ENCODE results near the gene COA8. TPM values are rescaled to one million over a fixed set of nuclear protein-coding genes. Genes with fewer than 3 reads are reported as not detected.

The COA8 gene
- polyA plus RNA-seq, 3 donors, result 13.2 to 58.1 (median 52.3) TPM

DNA sequence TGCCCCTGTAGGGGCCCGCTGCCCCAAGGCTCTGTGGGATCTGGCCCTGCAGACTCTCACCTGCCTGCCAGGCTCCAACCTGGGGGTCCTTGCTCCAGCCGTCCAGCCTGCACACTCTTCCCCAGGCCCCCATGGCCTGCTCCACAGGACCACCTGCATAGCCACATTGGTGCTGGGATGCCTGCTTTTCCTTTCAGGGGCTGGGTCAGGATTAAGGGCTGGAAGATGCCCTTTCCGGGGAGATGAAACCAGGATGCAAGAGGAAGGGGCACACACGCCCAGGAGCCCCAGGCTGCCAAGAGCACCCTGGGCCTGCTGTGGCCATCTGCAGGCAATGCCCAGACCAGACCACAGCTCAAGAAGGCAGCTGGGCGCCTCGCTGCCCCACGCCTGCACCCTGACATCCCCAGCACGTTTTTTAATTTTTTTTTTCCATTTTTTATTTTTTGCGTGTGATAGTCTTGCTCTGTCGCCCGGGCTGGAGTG lies 15.3 kb upstream of the COA8 start:
- intact Hi-C loops (cut with micrococcal nuclease), result loop anchor here (2.0 to 5.0 kb wide), 2 partner anchors 45 to 47 kb away; no protein-coding TSS in a partner anchor

DNA sequence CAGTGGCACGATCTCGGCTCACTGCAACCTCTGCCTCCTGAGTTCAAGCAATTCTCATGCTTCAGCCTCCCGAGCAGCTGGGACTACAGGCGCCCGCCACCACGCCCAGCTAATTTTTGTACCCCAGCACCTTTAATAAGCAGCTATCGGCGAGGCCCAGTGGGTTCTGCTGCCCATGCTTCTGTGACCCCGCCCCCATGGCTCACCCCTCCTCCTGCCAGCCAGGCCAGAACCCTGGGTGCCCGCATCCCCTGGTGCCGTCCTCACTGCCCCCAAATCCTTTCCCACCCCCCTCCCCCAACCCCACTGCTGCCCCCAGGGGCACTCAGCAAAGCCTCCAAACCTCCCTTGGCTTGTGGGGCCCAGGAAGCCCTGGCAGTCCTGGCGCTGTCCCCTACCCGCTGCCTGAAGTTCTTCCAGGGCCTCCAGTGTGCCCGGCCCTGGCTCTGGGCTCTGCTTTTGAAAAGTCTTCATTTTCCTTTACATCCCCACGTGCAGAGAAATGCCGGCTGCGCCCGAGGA lies 14.8 kb upstream of the COA8 start:
- no peaks in the 10 kb centered on the region for H3K4me1 ChIP-seq (ENCODE audit: control insufficient read depth in 1 of 2, insufficient read depth in 2 of 2, low read length in 2 of 2)
- DNase-seq, result no peak
- no peaks in the 10 kb centered on the region for H3K9me3 ChIP-seq (replicated peaks in 1 of 2; ENCODE audit: control insufficient read depth in 1 of 2, insufficient read depth in 1 of 2, low read length in 2 of 2)
- peaks cover 0 to 8% of the 10 kb centered on the region in 2 donors for H3K36me3 ChIP-seq (replicated peaks in 1 of 2; ENCODE audit: control insufficient read depth in 1 of 2, insufficient read depth in 2 of 2, low read length in 2 of 2)
- H2AFZ ChIP-seq (ENCODE audit: insufficient read depth, low read depth, low read length, poor library complexity, severe bottlenecking), result no peak overlapping the region
- H3K79me2 ChIP-seq (ENCODE audit: insufficient read depth, low read length), result no peaks in the 10 kb centered on the region
- TF ChIP-seq, protein P1, sequence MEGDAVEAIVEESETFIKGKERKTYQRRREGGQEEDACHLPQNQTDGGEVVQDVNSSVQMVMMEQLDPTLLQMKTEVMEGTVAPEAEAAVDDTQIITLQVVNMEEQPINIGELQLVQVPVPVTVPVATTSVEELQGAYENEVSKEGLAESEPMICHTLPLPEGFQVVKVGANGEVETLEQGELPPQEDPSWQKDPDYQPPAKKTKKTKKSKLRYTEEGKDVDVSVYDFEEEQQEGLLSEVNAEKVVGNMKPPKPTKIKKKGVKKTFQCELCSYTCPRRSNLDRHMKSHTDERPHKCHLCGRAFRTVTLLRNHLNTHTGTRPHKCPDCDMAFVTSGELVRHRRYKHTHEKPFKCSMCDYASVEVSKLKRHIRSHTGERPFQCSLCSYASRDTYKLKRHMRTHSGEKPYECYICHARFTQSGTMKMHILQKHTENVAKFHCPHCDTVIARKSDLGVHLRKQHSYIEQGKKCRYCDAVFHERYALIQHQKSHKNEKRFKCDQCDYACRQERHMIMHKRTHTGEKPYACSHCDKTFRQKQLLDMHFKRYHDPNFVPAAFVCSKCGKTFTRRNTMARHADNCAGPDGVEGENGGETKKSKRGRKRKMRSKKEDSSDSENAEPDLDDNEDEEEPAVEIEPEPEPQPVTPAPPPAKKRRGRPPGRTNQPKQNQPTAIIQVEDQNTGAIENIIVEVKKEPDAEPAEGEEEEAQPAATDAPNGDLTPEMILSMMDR (IDR thresholded peaks at IDR 0.05), result no peak
- no peaks in the 10 kb centered on the region for H3K27me3 ChIP-seq (ENCODE audit: control insufficient read depth in 2 of 2, insufficient read depth in 2 of 2, low read length in 2 of 2)
- no peak overlapping the region for H3K9ac ChIP-seq (ENCODE audit: insufficient read depth, low read length, poor library complexity, severe bottlenecking)
- intact Hi-C loops (cut with micrococcal nuclease), result loop anchor here (2.0 to 5.0 kb wide), 2 partner anchors 46 to 47 kb away; no protein-coding TSS in a partner anchor
- no peak overlapping the region for H3K27ac ChIP-seq (ENCODE audit: low read depth in 1 of 2, low read length in 2 of 2)
- WGBS (ENCODE audit: insufficient coverage), result 94% methylated on average over 16 of the region's 18 CpGs
- H3K9me3 Mint-ChIP-seq, result no peaks in the 10 kb centered on the region
- peaks cover 33% of the 10 kb centered on the region for H4K20me1 ChIP-seq (ENCODE audit: insufficient read depth, low read length)
- H3K4me3 ChIP-seq (replicated peaks in 1 of 3; ENCODE audit: low read depth in 2 of 3, low read length in 3 of 3), result no peak overlapping the region
- H3K4me2 ChIP-seq (replicated peaks; ENCODE audit: extremely low read depth, low read length, poor library complexity, severe bottlenecking), result no peak overlapping the region
- peak overlapping the region in 2 of 7 donors; percentile 23 to 31 for H3K27ac Mint-ChIP-seq
- H3K4me3 Mint-ChIP-seq, result no peak overlapping the region
- H3K4me1 Mint-ChIP-seq, result no peaks in the 10 kb centered on the region
- no peaks in the 10 kb centered on the region for H3K36me3 Mint-ChIP-seq
- peaks cover 0 to 4% (median 1%) of the 10 kb centered on the region in 3 donors for H3K27me3 Mint-ChIP-seq (ENCODE audit: low read depth in 3 of 3)

More for the DNA sequence above, 15.3 kb upstream of the COA8 start:
- no peaks in the 10 kb centered on the region for H3K79me2 ChIP-seq (ENCODE audit: insufficient read depth, low read length)
- no peaks in the 10 kb centered on the region for H3K4me1 ChIP-seq (ENCODE audit: control insufficient read depth in 1 of 2, insufficient read depth in 2 of 2, low read length in 2 of 2)
- H3K36me3 ChIP-seq (replicated peaks in 1 of 2; ENCODE audit: control insufficient read depth in 1 of 2, insufficient read depth in 2 of 2, low read length in 2 of 2), result peaks cover 0 to 3% of the 10 kb centered on the region in 2 donors
- no peak overlapping the region for H3K27ac ChIP-seq (ENCODE audit: low read depth in 1 of 2, low read length in 2 of 2)
- H4K20me1 ChIP-seq (ENCODE audit: insufficient read depth, low read length), result peaks cover 30% of the 10 kb centered on the region
- no peak overlapping the region for H3K9ac ChIP-seq (ENCODE audit: insufficient read depth, low read length, poor library complexity, severe bottlenecking)
- TF ChIP-seq, protein P1 (IDR thresholded peaks at IDR 0.05), result no peak
- peak overlapping the region in 1 of 7 donors; percentile 23 for H3K27ac Mint-ChIP-seq
- no peaks in the 10 kb centered on the region for H3K36me3 Mint-ChIP-seq
- H3K4me2 ChIP-seq (replicated peaks; ENCODE audit: extremely low read depth, low read length, poor library complexity, severe bottlenecking), result no peak overlapping the region
- no peak overlapping the region for H2AFZ ChIP-seq (ENCODE audit: insufficient read depth, low read depth, low read length, poor library complexity, severe bottlenecking)
- H3K4me3 Mint-ChIP-seq, result no peak overlapping the region
- DNase-seq, result no peak
- no peaks in the 10 kb centered on the region for H3K9me3 ChIP-seq (replicated peaks in 1 of 2; ENCODE audit: control insufficient read depth in 1 of 2, insufficient read depth in 1 of 2, low read length in 2 of 2)
- no peak overlapping the region for H3K4me3 ChIP-seq (replicated peaks in 1 of 3; ENCODE audit: low read depth in 2 of 3, low read length in 3 of 3)
- peaks cover 0 to 4% (median 2%) of the 10 kb centered on the region in 3 donors for H3K27me3 Mint-ChIP-seq (ENCODE audit: low read depth in 3 of 3)
- H3K27me3 ChIP-seq (ENCODE audit: control insufficient read depth in 2 of 2, insufficient read depth in 2 of 2, low read length in 2 of 2), result no peaks in the 10 kb centered on the region
- H3K4me1 Mint-ChIP-seq, result no peaks in the 10 kb centered on the region
- 94% methylated on average over 11 of the region's 11 CpGs for WGBS (ENCODE audit: insufficient coverage)
- H3K9me3 Mint-ChIP-seq, result no peaks in the 10 kb centered on the region
